B cell (primary cell): Measurements from ENCODE around the gene ZNF683. TPM values are rescaled to one million over a fixed set of nuclear protein-coding genes. Genes with fewer than 3 reads are reported as not detected.

ENCODE experiments used
- ATAC-seq: fragments of 200-7000 bp; cut with Tn5 transposase; one replicate; pipeline ENCODE4 v1.10.0; 2021; ENCODE audit warnings: low read depth, mild to moderate bottlenecking, moderate number of reproducible peaks, moderate library complexity
- CTCF ChIA-PET: fragments of 350-600 bp; sonication (Branson Sonifier 250); formaldehyde crosslinking; loops from one replicate; lab custom pipeline; 2021; ENCODE audit warnings: antibody characterized with exemption, inconsistent platforms; lab: Charles Lee
- POLR2A ChIA-PET: fragments of 350-600 bp; sonication (Branson Sonifier 250); formaldehyde crosslinking; loops from one replicate; lab custom pipeline; 2021; ENCODE audit warnings: antibody characterized with exemption; lab: Charles Lee
- DNase-seq: peaks from one replicate; pipeline ENCODE4 v3.0.0; 2013
- H2AFZ ChIP-seq: 2 replicates; pipeline ENCODE4 v1.6.1; 2012; ENCODE audit warnings: mild to moderate bottlenecking, low read depth, low read length; ENCODE audit not compliant: insufficient read depth, poor library complexity, severe bottlenecking
- H3K27ac ChIP-seq, 2 donors: 1 replicate in 1 of 2; 2 replicates in 1 of 2; pipeline ENCODE4 v1.5.1; 2012 to 2013; ENCODE audit warnings: low read length in 2 of 2, mild to moderate bottlenecking in 2 of 2, moderate library complexity in 1 of 2
- H3K27me3 ChIP-seq, 4 experiments: fragments of 200-600 bp in 1 of 4; sonication (generic) in 1 of 4; replicated peaks in 1 of 4; 1 replicate in 2 of 4; 2 replicates in 2 of 4; pipeline versions ENCODE4 v1.6.1 to v1.7.0; 2013 to 2016; ENCODE audit warnings: low read length in 3 of 4, mild to moderate bottlenecking in 2 of 4, mixed read lengths in 1 of 4, moderate library complexity in 1 of 4; ENCODE audit not compliant: insufficient read depth in 4 of 4, control insufficient read depth in 3 of 4; ENCODE audit errors: control extremely low read depth in 1 of 4
- H3K36me3 ChIP-seq, 2 experiments: replicated peaks in 1 of 2; 1 replicate in 1 of 2; 2 replicates in 1 of 2; pipeline versions ENCODE4 v1.6.1 to v1.7.1; 2013; ENCODE audit warnings: low read length in 1 of 2; ENCODE audit not compliant: insufficient read depth in 2 of 2, control insufficient read depth in 1 of 2; ENCODE audit errors: control extremely low read depth in 1 of 2, extremely low read depth in 1 of 2
- H3K4me1 ChIP-seq, 2 donors: fragments of 200-600 bp in 1 of 2; sonication (generic) in 1 of 2; 1 replicate in 1 of 2; 2 replicates in 1 of 2; pipeline versions ENCODE4 v1.5.1 to v1.6.1; 2013 to 2017; ENCODE audit warnings: low read length in 2 of 2; ENCODE audit not compliant: control insufficient read depth in 2 of 2, insufficient read depth in 2 of 2
- H3K4me2 ChIP-seq: replicated peaks from 2 replicates; pipeline ENCODE3; 2012; ENCODE audit warnings: mild to moderate bottlenecking, low read depth, low read length; ENCODE audit not compliant: poor library complexity, severe bottlenecking
- H3K4me3 ChIP-seq, 5 experiments: fragments of 200-600 bp in 1 of 5; sonication (generic) in 1 of 5; 1 replicate in 3 of 5; 2 replicates in 2 of 5; pipeline versions ENCODE4 v1.5.1 to v1.7.0; 2011 to 2016; ENCODE audit warnings: low read length in 4 of 5, mild to moderate bottlenecking in 4 of 5, low read depth in 2 of 5, control low read depth in 1 of 5, moderate library complexity in 1 of 5; ENCODE audit not compliant: insufficient read depth in 1 of 5; ENCODE audit errors: control extremely low read depth in 1 of 5, extremely low read depth in 1 of 5
- H3K79me2 ChIP-seq: fragments of 200-600 bp; sonication (generic); one replicate; pipeline ENCODE4 v1.6.0; 2016; ENCODE audit warnings: low read length; ENCODE audit not compliant: control insufficient read depth, insufficient read depth
- H3K9ac ChIP-seq: fragments of 200-600 bp; sonication (generic); 2 replicates; pipeline ENCODE4 v1.6.1; 2017; ENCODE audit warnings: mild to moderate bottlenecking, low read length, moderate library complexity
- H3K9me3 ChIP-seq, 3 donors: one replicate each; pipeline versions ENCODE4 v1.6.1 to v1.7.1; 2013; ENCODE audit warnings: low read length in 2 of 3; ENCODE audit not compliant: control insufficient read depth in 2 of 3, insufficient read depth in 1 of 3; ENCODE audit errors: control extremely low read depth in 1 of 3
- H4K20me1 ChIP-seq: 2 replicates; pipeline ENCODE4 v1.6.0; 2012; ENCODE audit warnings: mild to moderate bottlenecking, low read length; ENCODE audit not compliant: insufficient read depth, control insufficient read depth, poor library complexity, severe bottlenecking
- H3K27ac Mint-ChIP-seq: one replicate; pipeline ENCODE4 v1.8.0; 2021; ENCODE audit warnings: mixed read lengths
- H3K27me3 Mint-ChIP-seq: one replicate; pipeline ENCODE4 v1.8.0; 2021; ENCODE audit warnings: mixed read lengths
- H3K4me1 Mint-ChIP-seq: one replicate; pipeline ENCODE4 v1.8.0; 2021; ENCODE audit warnings: mixed read lengths
- H3K4me3 Mint-ChIP-seq: one replicate; pipeline ENCODE4 v1.8.0; 2021; ENCODE audit warnings: mixed read lengths
- H3K9me3 Mint-ChIP-seq: one replicate; pipeline ENCODE4 v1.8.0; 2022; ENCODE audit warnings: mixed read lengths; ENCODE audit not compliant: insufficient read depth
- CTCF ChIP-seq: fragments of 200-600 bp; IDR thresholded peaks from one replicate; pipeline ENCODE4 v1.8.0; 2022; ENCODE audit warnings: antibody characterized with exemption, mild to moderate bottlenecking
- EZH2 ChIP-seq: IDR thresholded peaks from 2 replicates; pipeline ENCODE4 v1.6.1; 2012; ENCODE audit warnings: borderline replicate concordance, low read depth, mild to moderate bottlenecking, moderate library complexity, low read length; ENCODE audit not compliant: insufficient read depth, poor library complexity, severe bottlenecking
- WGBS: methylation state at CpG from one replicate; pipeline ENCODE4 v1.1.5; 2013; ENCODE audit warnings: missing lambda C conversion rate; ENCODE audit not compliant: insufficient coverage; 5-methylcytosine and 5-hydroxymethylcytosine counted together
- intact Hi-C: fragments of 100-400 bp; cut with micrococcal nuclease; formaldehyde crosslinking; loops from one replicate; pipeline ENCODE4 v1.10.0; 2022
- polyA plus RNA-seq: library from polyadenylated mRNA; depleted of rRNA; stranded (reverse); fragments of >200 nt; gene quantifications from 2 replicates; pipeline ENCODE4 v1.2.3, GENCODE V29; 2012
- total RNA-seq, 2 donors: library from RNA; stranded (reverse); fragments of 120-200 nt in 1 of 2; gene quantifications; 1 replicate in 1 of 2; 2 replicates in 1 of 2; pipeline versions ENCODE4 v1.2.3 to v1.2.4, GENCODE V29; 2013 to 2022

ZNF683 gene
- total and polyA plus RNA-seq, 2 donors (not counting 1 experiment from before 2014, with no cell fraction given) = 0.45 to 0.67 TPM

GRCh38 chr1:26337206-26337535 is 35.4 kb downstream of the ZNF683 start:
- H3K36me3 ChIP-seq = no peaks in the 10 kb centered on the region
- no peak overlapping the region for H3K27ac ChIP-seq
- H3K4me3 Mint-ChIP-seq = peak overlapping the region; percentile 95
- no peak for TF ChIP-seq CTCF
- no peak for TF ChIP-seq EZH2
- H3K4me3 ChIP-seq = no peak overlapping the region
- ChIA-PET CTCF (interaction anchor here (0.6 to 2.2 kb wide), 4 partner anchors 25 to 103 kb away, joined by 3 to 6 read pairs (median 3); partner anchors contain the start of gene CEP85), POLR2A (interaction anchor here (0.7 to 1.1 kb wide), 2 partner anchors 15 to 53 kb away, joined by 3 to 4 read pairs; no protein-coding TSS in a partner anchor)
- H3K27me3 Mint-ChIP-seq = no peaks in the 10 kb centered on the region
- peak overlapping the region; percentile 61 for H3K27ac Mint-ChIP-seq
- ATAC-seq = no peak
- no peak for DNase-seq
- peak overlapping the region; percentile 82 for H2AFZ ChIP-seq
- peaks cover 8 to 14% of the 10 kb centered on the region in 2 donors for H3K4me1 ChIP-seq
- no peaks in the 10 kb centered on the region for H3K79me2 ChIP-seq
- 98% methylated on average over 6 of the region's 7 CpGs for WGBS
- H4K20me1 ChIP-seq = no peaks in the 10 kb centered on the region
- H3K4me2 ChIP-seq = peak overlapping the region; percentile 93
- H3K4me1 Mint-ChIP-seq = peaks cover 13% of the 10 kb centered on the region
- H3K27me3 ChIP-seq = no peaks in the 10 kb centered on the region
- H3K9me3 Mint-ChIP-seq = no peaks in the 10 kb centered on the region
- no peak overlapping the region for H3K9ac ChIP-seq
- no peaks in the 10 kb centered on the region for H3K9me3 ChIP-seq
- intact Hi-C loops = no loop called here

- H2AFZ ChIP-seq = peak overlapping the region; percentile 82
- H4K20me1 ChIP-seq = no peaks in the 10 kb centered on the region
- DNase-seq = peak; percentile 91
- H3K27ac Mint-ChIP-seq = peak overlapping the region; percentile 61
- H3K4me1 Mint-ChIP-seq = peaks cover 13% of the 10 kb centered on the region
- 11% methylated on average over 51 of the region's 52 CpGs for WGBS
- H3K9me3 Mint-ChIP-seq = no peaks in the 10 kb centered on the region
- no peak for TF ChIP-seq CTCF
- no peak for TF ChIP-seq EZH2
- no peaks in the 10 kb centered on the region for H3K79me2 ChIP-seq
- peaks cover 8 to 14% of the 10 kb centered on the region in 2 donors for H3K4me1 ChIP-seq
- no peak overlapping the region for H3K27ac ChIP-seq
- ChIA-PET CTCF (interaction anchor here (0.6 to 2.2 kb wide), 6 partner anchors 15 to 191 kb away, joined by 3 to 6 read pairs (median 3); partner anchors contain the start of gene CEP85), POLR2A (interaction anchor here (0.7 to 1.1 kb wide), 2 partner anchors 15 to 52 kb away, joined by 3 to 4 read pairs; no protein-coding TSS in a partner anchor)
- peak overlapping the region; percentile 95 for H3K4me3 Mint-ChIP-seq
- no peaks in the 10 kb centered on the region for H3K9me3 ChIP-seq
- H3K9ac ChIP-seq = peak overlapping the region; percentile 67
- H3K27me3 ChIP-seq = no peaks in the 10 kb centered on the region
- peak overlapping the region; percentile 93 for H3K4me2 ChIP-seq
- intact Hi-C loops = loop anchor here (1.0 kb wide), 3 partner anchors 15 to 102 kb away; partner anchors contain the start of gene CEP85
- H3K36me3 ChIP-seq = no peaks in the 10 kb centered on the region
- H3K27me3 Mint-ChIP-seq = no peaks in the 10 kb centered on the region
- H3K4me3 ChIP-seq = peak overlapping the region in 4 of 5 experiments; percentile 56 to 72 (median 65)
- peak; percentile 96 for ATAC-seq
Observed at GRCh38 chr1:26336477-26337205, 35.9 kb downstream of the ZNF683 start.
